ENCODE data around the gene LRRC36. TPM values are rescaled to one million over a fixed set of nuclear protein-coding genes. Genes with fewer than 3 reads are reported as not detected.

Gene LRRC36, protein sequence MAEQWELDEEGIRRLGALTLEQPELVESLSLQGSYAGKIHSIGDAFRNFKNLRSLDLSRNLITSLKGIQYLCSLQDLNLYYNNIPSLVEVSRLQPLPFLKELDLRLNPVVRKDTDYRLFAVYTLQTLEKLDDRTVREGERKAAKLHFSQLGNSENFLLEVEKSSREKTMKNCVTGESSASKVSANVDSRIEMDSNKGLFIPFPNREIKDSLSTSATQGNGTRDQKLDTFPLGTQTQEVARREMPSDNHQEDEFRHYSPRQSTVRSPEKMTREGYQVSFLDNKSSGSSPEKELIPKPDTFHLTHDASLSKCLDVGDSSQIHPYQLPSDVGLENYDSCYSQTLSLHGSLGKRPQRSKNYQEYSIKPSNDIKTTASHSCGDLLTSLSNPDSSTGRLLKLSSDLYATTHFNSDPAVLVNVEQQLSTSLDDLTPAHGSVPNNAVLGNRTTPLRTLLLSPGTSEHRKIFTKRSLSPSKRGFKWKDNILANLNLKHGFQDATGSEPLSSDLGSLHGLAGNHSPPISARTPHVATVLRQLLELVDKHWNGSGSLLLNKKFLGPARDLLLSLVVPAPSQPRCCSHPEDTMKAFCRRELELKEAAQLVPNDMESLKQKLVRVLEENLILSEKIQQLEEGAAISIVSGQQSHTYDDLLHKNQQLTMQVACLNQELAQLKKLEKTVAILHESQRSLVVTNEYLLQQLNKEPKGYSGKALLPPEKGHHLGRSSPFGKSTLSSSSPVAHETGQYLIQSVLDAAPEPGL
- 1.3 TPM for polyA plus RNA-seq (2013)

DNA sequence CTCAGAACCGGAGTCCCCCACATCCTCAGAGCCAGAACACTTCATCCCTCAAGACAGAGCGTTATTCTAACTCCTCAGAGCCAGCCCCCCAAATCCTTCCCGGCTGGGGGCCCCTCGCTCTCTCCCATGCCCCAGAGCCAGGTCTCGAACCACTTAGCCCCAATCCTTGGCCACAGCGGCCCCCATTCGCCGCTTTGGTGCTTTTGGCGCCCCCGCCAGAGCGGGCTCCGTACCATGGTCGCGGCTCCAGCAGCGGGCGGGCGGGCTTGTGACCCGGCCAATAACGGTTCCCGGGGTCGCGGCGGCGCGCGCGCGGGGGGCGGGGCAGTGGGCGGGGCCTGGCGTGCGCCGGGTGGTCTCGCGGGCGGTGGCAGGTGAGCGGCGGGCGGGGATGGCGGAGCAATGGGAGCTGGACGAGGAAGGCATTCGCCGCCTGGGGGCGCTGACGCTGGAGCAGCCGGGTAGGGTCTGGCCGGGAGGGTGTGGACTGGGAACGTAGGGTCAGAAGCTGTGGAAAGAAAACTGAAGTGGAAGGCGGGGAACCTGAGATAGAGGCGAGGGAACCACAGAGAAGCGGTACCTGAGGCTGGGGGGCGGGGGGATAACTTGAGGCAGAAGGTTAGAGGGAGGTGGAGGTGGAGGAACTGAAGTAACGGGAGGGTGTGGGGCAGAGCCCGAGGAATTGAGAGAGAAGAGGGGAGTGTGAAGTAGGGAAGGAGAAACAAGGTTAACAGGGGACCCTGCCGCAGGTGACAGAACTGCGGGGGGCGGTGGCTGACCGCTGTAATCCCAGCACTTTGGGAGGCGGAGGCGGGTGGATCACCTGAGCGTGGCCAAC lies at the start of gene LRRC36, which contains the start of gene KCTD19:
LRRC36 (plus strand) TSS at position 344 of the 838 bp plus-strand sequence; CDS start at position 392, 48 bp downstream.
KCTD19 (minus strand) TSS at position 270 of the 838 bp plus-strand sequence; CDS start at position 236, 34 bp downstream.
- Histone ChIP-seq H3K9me3 (ENCODE audit: control extremely low read depth in 1 of 5, control insufficient read depth in 4 of 5, insufficient read depth in 2 of 5, low read depth in 1 of 5, low read length in 4 of 5) (no peaks in the 10 kb centered on the region), H3K27me3 (replicated peaks in 2 of 5; ENCODE audit: control insufficient read depth in 4 of 5, insufficient read depth in 5 of 5, low read length in 4 of 5) (no peaks in the 10 kb centered on the region), H3K27ac (ENCODE audit: insufficient read depth in 1 of 2, low read depth in 1 of 2, low read length in 2 of 2, poor library complexity in 1 of 2, severe bottlenecking in 2 of 2) (peak within 1 kb of the TSS in 1 of 2 experiments; percentile 41), H3K4me3 (ENCODE audit: control insufficient read depth in 1 of 7, extremely low read depth in 1 of 7, insufficient read depth in 4 of 7, low read depth in 2 of 7, low read length in 6 of 7) (peak within 1 kb of the TSS; percentile 43 to 88 (median 68)), H3K4me1 (ENCODE audit: control extremely low read depth in 1 of 4, control insufficient read depth in 4 of 4, insufficient read depth in 4 of 4, low read length in 3 of 4) (peaks cover 0 to 19% (median 11%) of the 10 kb centered on the region in 4 experiments), H3K36me3 (ENCODE audit: control insufficient read depth in 4 of 4, insufficient read depth in 4 of 4, low read length in 3 of 4) (no peaks in the 10 kb centered on the region)
- WGBS (ENCODE audit: insufficient coverage) = 11% methylated on average over 43 of the region's 61 CpGs
- POLR2A ChIA-PET = no interaction called here
- DNase-seq = peak; percentile 78 to 80 (median 78)
- CTCF ChIA-PET = interaction anchor here (0.8 to 2.4 kb wide), 19 partner anchors 9 to 94 kb away, joined by 3 to 8 read pairs (median 4); no protein-coding TSS in a partner anchor

DNA sequence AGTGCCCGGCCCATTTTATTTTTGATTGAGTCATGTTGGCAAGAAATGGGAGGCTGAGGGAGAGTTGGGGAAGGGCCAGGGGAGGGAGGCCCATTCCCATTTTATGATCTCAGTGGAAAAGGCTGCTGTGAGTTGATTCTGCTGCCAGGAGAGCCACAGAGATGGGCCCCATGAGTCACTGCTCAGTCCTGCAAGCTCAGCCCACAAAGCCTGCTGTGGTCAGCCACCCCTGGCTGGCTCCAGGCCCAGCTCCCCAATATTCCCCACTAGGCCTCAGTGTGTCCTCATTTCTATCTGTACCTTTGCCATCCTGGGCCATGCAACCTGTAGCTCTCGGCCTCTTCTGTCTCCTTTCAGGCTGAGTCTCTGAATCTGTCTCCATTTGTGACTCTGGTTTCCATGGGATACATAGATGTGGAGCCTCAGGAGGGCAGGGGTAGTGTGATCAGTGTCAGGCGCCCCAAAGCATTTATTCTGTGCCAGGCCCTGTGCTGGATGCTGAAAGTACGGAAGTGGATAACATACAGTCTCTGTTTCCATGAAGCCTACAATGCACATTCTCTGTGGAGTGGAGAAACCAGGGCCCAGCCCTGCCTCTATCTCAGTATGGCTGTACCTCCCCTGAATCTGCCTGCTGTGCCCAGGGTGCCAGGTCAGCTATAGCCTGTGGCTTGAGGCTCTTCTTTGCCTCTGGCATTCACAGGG lies 49.2 kb upstream of the LRRC36 start:
- Histone ChIP-seq H3K27ac (ENCODE audit: insufficient read depth in 1 of 2, low read depth in 1 of 2, low read length in 2 of 2, poor library complexity in 1 of 2, severe bottlenecking in 2 of 2) (peak overlapping the region in 1 of 2 experiments; percentile 25), H3K9me3 (ENCODE audit: control extremely low read depth in 1 of 5, control insufficient read depth in 4 of 5, insufficient read depth in 2 of 5, low read depth in 1 of 5, low read length in 4 of 5) (no peaks in the 10 kb centered on the region), H3K4me1 (ENCODE audit: control extremely low read depth in 1 of 4, control insufficient read depth in 4 of 4, insufficient read depth in 4 of 4, low read length in 3 of 4) (peaks cover 0 to 21% (median 20%) of the 10 kb centered on the region in 4 experiments), H3K36me3 (ENCODE audit: control insufficient read depth in 4 of 4, insufficient read depth in 4 of 4, low read length in 3 of 4) (peaks cover 0 to 16% (median 6%) of the 10 kb centered on the region in 4 experiments), H3K27me3 (replicated peaks in 2 of 5; ENCODE audit: control insufficient read depth in 4 of 5, insufficient read depth in 5 of 5, low read length in 4 of 5) (no peaks in the 10 kb centered on the region), H3K4me3 (ENCODE audit: control insufficient read depth in 1 of 7, extremely low read depth in 1 of 7, insufficient read depth in 4 of 7, low read depth in 2 of 7, low read length in 6 of 7) (peak overlapping the region in 1 of 7 experiments; percentile 76)
- WGBS (ENCODE audit: insufficient coverage) = 96% methylated on average over 4 of the region's 4 CpGs
- peak in 2 of 3 donors; percentile 27 to 32 for DNase-seq
- CTCF ChIA-PET = interaction anchor here (1.4 to 2.0 kb wide), 4 partner anchors 13 to 137 kb away, joined by 5 to 9 read pairs (median 6); no protein-coding TSS in a partner anchor
- POLR2A ChIA-PET = no interaction called here

DNA sequence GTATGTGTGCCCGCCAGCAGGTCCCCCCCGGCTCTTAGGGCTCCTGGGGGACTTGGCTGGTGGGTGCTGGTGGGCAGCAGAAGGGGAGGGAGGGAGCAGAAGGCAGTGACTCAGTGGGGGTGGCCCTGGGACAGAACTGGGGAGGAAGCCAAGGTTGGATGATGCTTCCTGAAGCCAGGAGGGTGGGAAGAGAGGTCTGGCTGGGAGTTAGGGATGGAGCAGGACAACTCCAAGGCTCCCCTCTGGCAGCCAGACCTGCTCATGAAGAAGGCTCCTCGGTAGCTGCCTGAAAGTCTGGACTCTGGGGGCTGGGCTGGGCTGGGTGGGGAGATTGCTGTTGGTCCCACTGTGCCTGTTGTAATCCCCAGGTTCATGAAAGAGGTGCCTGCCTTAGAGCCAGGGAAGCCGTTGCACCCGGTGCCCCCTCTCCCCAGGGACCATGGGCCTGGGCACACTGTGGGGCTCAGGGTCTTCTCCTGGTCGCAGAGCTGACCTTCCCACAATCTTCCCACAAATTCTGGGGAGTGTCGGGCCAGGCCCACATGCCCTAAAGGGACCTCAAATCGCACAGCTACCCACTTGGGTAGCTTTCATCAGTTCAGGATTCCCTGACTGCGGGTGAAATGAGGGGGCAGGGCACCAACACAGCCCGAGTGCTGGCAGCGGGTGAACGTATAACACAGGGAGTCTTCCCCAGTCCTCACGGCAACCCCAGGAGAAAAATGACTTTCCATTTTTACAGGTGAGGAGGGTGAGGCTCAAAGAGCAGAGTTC lies 48.4 kb upstream of the LRRC36 start:
- peaks cover 3 to 16% (median 7%) of the 10 kb centered on the region in 4 experiments for H3K36me3 ChIP-seq (ENCODE audit: control insufficient read depth in 4 of 4, insufficient read depth in 4 of 4, low read length in 3 of 4)
- peaks cover 0 to 21% (median 20%) of the 10 kb centered on the region in 4 experiments for H3K4me1 ChIP-seq (ENCODE audit: control extremely low read depth in 1 of 4, control insufficient read depth in 4 of 4, insufficient read depth in 4 of 4, low read length in 3 of 4)
- no peaks in the 10 kb centered on the region for H3K27me3 ChIP-seq (replicated peaks in 2 of 5; ENCODE audit: control insufficient read depth in 4 of 5, insufficient read depth in 5 of 5, low read length in 4 of 5)
- POLR2A ChIA-PET = interaction anchor here (0.6 kb wide), 1 partner anchor 31 kb away, joined by 3 read pairs; the partner anchor contains the start of gene FHOD1
- H3K9me3 ChIP-seq (ENCODE audit: control extremely low read depth in 1 of 5, control insufficient read depth in 4 of 5, insufficient read depth in 2 of 5, low read depth in 1 of 5, low read length in 4 of 5) = no peaks in the 10 kb centered on the region
- 81% methylated on average over 10 of the region's 13 CpGs for WGBS (ENCODE audit: insufficient coverage)
- peak overlapping the region in 6 of 7 experiments; percentile 51 to 76 (median 64) for H3K4me3 ChIP-seq (ENCODE audit: control insufficient read depth in 1 of 7, extremely low read depth in 1 of 7, insufficient read depth in 4 of 7, low read depth in 2 of 7, low read length in 6 of 7)
- DNase-seq = no peak
- CTCF ChIA-PET = interaction anchor here (0.9 to 2.0 kb wide), 7 partner anchors 8 to 136 kb away, joined by 3 to 9 read pairs (median 5); no protein-coding TSS in a partner anchor
- H3K27ac ChIP-seq (ENCODE audit: insufficient read depth in 1 of 2, low read depth in 1 of 2, low read length in 2 of 2, poor library complexity in 1 of 2, severe bottlenecking in 2 of 2) = peak overlapping the region in 1 of 2 experiments; percentile 39

DNA sequence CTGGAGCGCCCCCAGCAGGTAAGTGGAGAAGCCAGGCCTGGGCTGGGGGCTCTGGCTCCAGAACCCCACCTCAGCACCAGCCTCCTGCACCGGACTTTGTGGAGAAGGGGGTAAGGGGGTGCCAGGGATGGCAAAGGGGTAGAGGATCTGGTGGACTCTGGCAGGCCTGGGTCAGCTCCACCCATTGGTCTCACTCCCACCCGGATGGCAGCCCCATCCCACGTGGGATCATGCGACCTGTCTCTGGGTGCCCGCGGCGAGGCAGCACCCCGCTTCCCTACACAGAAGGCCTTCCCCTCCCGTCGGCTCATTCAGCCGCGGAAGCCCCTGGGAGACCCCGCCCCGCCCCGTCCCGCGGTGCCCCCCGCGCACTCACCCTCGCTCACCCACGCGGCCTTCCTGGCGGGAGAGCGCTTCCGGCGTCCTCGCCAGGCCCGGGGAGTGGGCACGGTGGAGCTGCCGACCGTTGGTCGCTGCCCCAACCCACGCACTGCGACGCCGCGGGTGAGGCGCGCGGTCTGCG lies 47.8 kb upstream of the LRRC36 start:
- WGBS (ENCODE audit: insufficient coverage) = 1% methylated on average over 39 of the region's 42 CpGs
- H3K36me3 ChIP-seq (ENCODE audit: control insufficient read depth in 4 of 4, insufficient read depth in 4 of 4, low read length in 3 of 4) = peaks cover 3 to 16% (median 7%) of the 10 kb centered on the region in 4 experiments
- POLR2A ChIA-PET = interaction anchor here (0.7 kb wide), 1 partner anchor 35 kb away, joined by 4 read pairs; no protein-coding TSS in a partner anchor

DNA sequence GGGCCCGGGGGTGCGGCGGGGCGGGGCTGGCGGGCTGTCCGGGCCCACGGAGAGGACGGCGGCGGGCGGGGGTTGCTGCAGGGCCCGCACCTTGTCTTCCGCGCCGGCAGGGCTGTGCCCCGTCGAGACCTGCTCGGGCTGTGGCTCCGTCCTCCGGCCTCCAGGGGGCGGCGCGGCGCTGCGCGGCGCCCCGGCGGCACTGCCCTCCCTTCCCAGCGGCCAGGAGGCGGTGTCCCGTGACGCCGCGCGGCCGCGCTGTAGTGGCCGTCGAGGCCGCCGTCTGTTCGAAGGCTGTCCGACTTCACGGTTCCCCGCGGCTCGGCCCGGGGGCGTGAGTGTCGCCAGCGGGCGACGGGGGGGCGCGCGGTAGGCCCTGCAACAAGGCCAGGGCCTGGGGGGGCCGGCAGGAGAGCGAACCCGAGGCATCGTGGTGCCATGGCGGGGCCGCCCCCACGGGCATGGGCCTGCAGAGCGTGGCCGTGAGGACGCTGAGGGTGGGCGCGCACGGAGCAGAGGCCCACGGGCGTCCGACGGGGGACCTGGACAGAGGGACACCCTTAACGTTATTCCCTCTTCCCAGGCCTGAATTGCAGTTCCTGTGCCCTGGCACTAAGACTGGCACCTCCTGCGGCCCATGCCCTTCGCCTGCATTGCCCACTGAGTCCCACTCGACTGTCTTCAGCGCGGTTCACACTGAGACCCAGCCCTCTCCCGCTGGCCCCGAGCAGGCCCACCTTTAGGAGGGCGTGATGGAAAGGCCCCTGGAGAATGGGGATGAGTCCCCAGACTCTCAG lies 47.1 kb upstream of the LRRC36 start, which contains the start of gene PLEKHG4:
PLEKHG4 (plus strand) TSS at position 237 of the 794 bp plus-strand sequence; CDS start at position 750, 513 bp downstream.
- peak; percentile 79 to 87 (median 87) for DNase-seq
- ChIA-PET CTCF (interaction anchor here (0.9 to 2.3 kb wide), 12 partner anchors 9 to 191 kb away, joined by 3 to 9 read pairs (median 4); no protein-coding TSS in a partner anchor), POLR2A (interaction anchor here (0.7 kb wide), 1 partner anchor 35 kb away, joined by 4 read pairs; no protein-coding TSS in a partner anchor)
- H3K9me3 ChIP-seq (ENCODE audit: control extremely low read depth in 1 of 5, control insufficient read depth in 4 of 5, insufficient read depth in 2 of 5, low read depth in 1 of 5, low read length in 4 of 5) = no peaks in the 10 kb centered on the region
- H3K4me1 ChIP-seq (ENCODE audit: control extremely low read depth in 1 of 4, control insufficient read depth in 4 of 4, insufficient read depth in 4 of 4, low read length in 3 of 4) = peaks cover 0 to 21% (median 20%) of the 10 kb centered on the region in 4 experiments
- 30% methylated on average over 69 of the region's 83 CpGs for WGBS (ENCODE audit: insufficient coverage)
- H3K27ac ChIP-seq (ENCODE audit: insufficient read depth in 1 of 2, low read depth in 1 of 2, low read length in 2 of 2, poor library complexity in 1 of 2, severe bottlenecking in 2 of 2) = peak within 1 kb of the TSS in 1 of 2 experiments; percentile 39
- peaks cover 3 to 16% (median 7%) of the 10 kb centered on the region in 4 experiments for H3K36me3 ChIP-seq (ENCODE audit: control insufficient read depth in 4 of 4, insufficient read depth in 4 of 4, low read length in 3 of 4)
- H3K27me3 ChIP-seq (replicated peaks in 2 of 5; ENCODE audit: control insufficient read depth in 4 of 5, insufficient read depth in 5 of 5, low read length in 4 of 5) = no peaks in the 10 kb centered on the region
- peak within 1 kb of the TSS; percentile 25 to 76 (median 63) for H3K4me3 ChIP-seq (ENCODE audit: control insufficient read depth in 1 of 7, extremely low read depth in 1 of 7, insufficient read depth in 4 of 7, low read depth in 2 of 7, low read length in 6 of 7)

More for the DNA sequence above, 47.8 kb upstream of the LRRC36 start:
- Histone ChIP-seq H3K4me3 (ENCODE audit: control insufficient read depth in 1 of 7, extremely low read depth in 1 of 7, insufficient read depth in 4 of 7, low read depth in 2 of 7, low read length in 6 of 7) (peak overlapping the region; percentile 25 to 76 (median 63)), H3K9me3 (ENCODE audit: control extremely low read depth in 1 of 5, control insufficient read depth in 4 of 5, insufficient read depth in 2 of 5, low read depth in 1 of 5, low read length in 4 of 5) (no peaks in the 10 kb centered on the region), H3K4me1 (ENCODE audit: control extremely low read depth in 1 of 4, control insufficient read depth in 4 of 4, insufficient read depth in 4 of 4, low read length in 3 of 4) (peaks cover 0 to 21% (median 20%) of the 10 kb centered on the region in 4 experiments), H3K27ac (ENCODE audit: insufficient read depth in 1 of 2, low read depth in 1 of 2, low read length in 2 of 2, poor library complexity in 1 of 2, severe bottlenecking in 2 of 2) (peak overlapping the region in 1 of 2 experiments; percentile 39), H3K27me3 (replicated peaks in 2 of 5; ENCODE audit: control insufficient read depth in 4 of 5, insufficient read depth in 5 of 5, low read length in 4 of 5) (no peaks in the 10 kb centered on the region)
- CTCF ChIA-PET = interaction anchor here (0.9 to 2.0 kb wide), 7 partner anchors 9 to 136 kb away, joined by 3 to 9 read pairs (median 5); no protein-coding TSS in a partner anchor
- DNase-seq = peak; percentile 31 to 67 (median 54)
